IPS-11a (cell line): ENCODE measurements around the gene MICALL2.

Experiments
- H3K4me3 ChIP-seq: one replicate; pipeline ENCODE4 v1.5.1; 2013; ENCODE audit warnings: low read depth, low read length, control low read depth

Gene MICALL2

GRCh38 chr7:1493571-1493970, 34.3 kb upstream of the MICALL2 start:
- no peak overlapping the region for H3K4me3 ChIP-seq

GRCh38 chr7:1493129-1493528, 33.9 kb upstream of the MICALL2 start:
- H3K4me3 ChIP-seq, result no peak overlapping the region

- H3K4me3 ChIP-seq, result no peak overlapping the region
Measured at GRCh38 chr7:1492640-1493039, 33.4 kb upstream of the MICALL2 start.

- H3K4me3 ChIP-seq, result no peak overlapping the region
Measured at GRCh38 chr7:1492221-1492620, 33.0 kb upstream of the MICALL2 start.

GRCh38 chr7:1490837-1491236, 31.6 kb upstream of the MICALL2 start:
- H3K4me3 ChIP-seq, result no peak overlapping the region

GRCh38 chr7:1489336-1489735, 30.1 kb upstream of the MICALL2 start:
- H3K4me3 ChIP-seq, result no peak overlapping the region

GRCh38 chr7:1488016-1488415, 28.7 kb upstream of the MICALL2 start:
- H3K4me3 ChIP-seq, result no peak overlapping the region

GRCh38 chr7:1487466-1487865, 28.2 kb upstream of the MICALL2 start:
- no peak overlapping the region for H3K4me3 ChIP-seq

GRCh38 chr7:1486571-1486970, 27.3 kb upstream of the MICALL2 start:
- no peak overlapping the region for H3K4me3 ChIP-seq

GRCh38 chr7:1485156-1485555, 25.9 kb upstream of the MICALL2 start:
- no peak overlapping the region for H3K4me3 ChIP-seq

GRCh38 chr7:1484569-1484968, 25.3 kb upstream of the MICALL2 start:
- H3K4me3 ChIP-seq, result no peak overlapping the region

GRCh38 chr7:1483536-1484505, 24.6 kb upstream of the MICALL2 start:
- no peak overlapping the region for H3K4me3 ChIP-seq

- no peak overlapping the region for H3K4me3 ChIP-seq
Measured at GRCh38 chr7:1483079-1483478, 23.8 kb upstream of the MICALL2 start.

- no peak overlapping the region for H3K4me3 ChIP-seq
Measured at GRCh38 chr7:1481300-1481699, 22.0 kb upstream of the MICALL2 start.

GRCh38 chr7:1480670-1481069, 21.4 kb upstream of the MICALL2 start:
- H3K4me3 ChIP-seq, result no peak overlapping the region

GRCh38 chr7:1479287-1479686, 20.0 kb upstream of the MICALL2 start:
- no peak overlapping the region for H3K4me3 ChIP-seq

- no peak overlapping the region for H3K4me3 ChIP-seq
Measured at GRCh38 chr7:1478480-1478879, 19.2 kb upstream of the MICALL2 start.

GRCh38 chr7:1476859-1477258, 17.6 kb upstream of the MICALL2 start:
- no peak overlapping the region for H3K4me3 ChIP-seq

GRCh38 chr7:1475991-1476390, 16.7 kb upstream of the MICALL2 start:
- H3K4me3 ChIP-seq, result no peak overlapping the region

GRCh38 chr7:1475393-1475792, 16.1 kb upstream of the MICALL2 start:
- no peak overlapping the region for H3K4me3 ChIP-seq

- no peak overlapping the region for H3K4me3 ChIP-seq
Measured at GRCh38 chr7:1474736-1475135, 15.5 kb upstream of the MICALL2 start.

GRCh38 chr7:1473864-1474512, 14.7 kb upstream of the MICALL2 start:
- no peak overlapping the region for H3K4me3 ChIP-seq
